HL-60 (cell line): ENCODE data around the gene RPS4Y1.
"Not testable (repeated sequence)": the region's sequence is repeated elsewhere in the genome, so short reads cannot be mapped to it uniquely, and the experiment has no call there.

Experiments used
- DNase-seq, 2 experiments: peaks; one replicate each; pipeline ENCODE4 v3.0.0-alpha.2; 2010 to 2020; ENCODE audit warnings: low read depth in 1 of 2, low spot score in 1 of 2
- H3K27ac ChIP-seq: fragments of 250-450 bp; sonication (Bioruptor Pico); replicated peaks from 2 replicates; pipeline ENCODE4 v1.5.1; 2020; ENCODE audit warnings: mild to moderate bottlenecking, moderate library complexity
- H3K27me3 ChIP-seq: fragments of 250-450 bp; sonication (Bioruptor Pico); 2 replicates; pipeline ENCODE4 v1.5.1; 2021; ENCODE audit warnings: mild to moderate bottlenecking, moderate library complexity; ENCODE audit not compliant: insufficient read depth, poor library complexity, severe bottlenecking
- H3K4me3 ChIP-seq: replicated peaks from 2 replicates; pipeline ENCODE4 v1.5.1; 2011; ENCODE audit warnings: mild to moderate bottlenecking, control low read depth, low read length; ENCODE audit not compliant: insufficient read depth
- GABPA ChIP-seq: IDR thresholded peaks from 2 replicates; pipeline ENCODE4 v1.6.1; 2012; ENCODE audit warnings: low read depth
- POLR2AphosphoS5 ChIP-seq: IDR thresholded peaks from 2 replicates; pipeline ENCODE4 v1.6.1; 2012; ENCODE audit warnings: low read depth
- SPI1 ChIP-seq: IDR thresholded peaks from 2 replicates; pipeline ENCODE4 v1.6.1; 2012; ENCODE audit warnings: low read depth, mild to moderate bottlenecking, borderline replicate concordance
- TF ChIP-seq, protein P1 (sequence below): IDR thresholded peaks from 2 replicates; pipeline ENCODE4 v1.6.1; 2012; ENCODE audit warnings: low read depth; ENCODE audit not compliant: insufficient replicate concordance
- TF ChIP-seq, protein P2 (sequence below): IDR thresholded peaks from one replicate; pipeline ENCODE4 v1.5.1; 2011; ENCODE audit warnings: low read length, control low read depth, inconsistent platforms; ENCODE audit not compliant: insufficient read depth

Gene RPS4Y1

DNA sequence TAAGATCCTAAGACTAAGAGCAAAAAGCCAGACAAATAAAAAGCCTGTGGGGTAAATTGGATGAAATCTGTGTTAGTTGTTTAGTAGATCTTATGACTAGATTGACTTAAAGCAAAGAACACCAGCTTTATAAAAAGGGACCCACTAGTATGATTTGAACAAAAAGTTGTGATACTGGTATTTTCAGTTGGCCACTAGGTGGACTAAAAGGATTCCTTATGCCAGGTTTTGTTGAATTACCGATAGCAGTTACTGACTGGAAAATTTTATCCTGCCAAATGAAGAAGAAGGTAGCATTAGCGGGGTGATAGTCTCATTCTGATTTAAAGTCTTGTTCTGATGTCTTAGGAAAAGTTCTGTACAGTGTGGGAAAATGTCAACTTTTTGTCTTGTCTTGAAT, 41.2 kb upstream of the RPS4Y1 start:
- no peak overlapping the region for H3K4me3 ChIP-seq
- no peak overlapping the region for H3K27ac ChIP-seq
- no peak for DNase-seq
- H3K27me3 ChIP-seq = no peaks in the 10 kb centered on the region
- TF ChIP-seq SPI1 (no peak), GABPA (no peak), POLR2AphosphoS5 (no peak)
- TF ChIP-seq, protein P1, sequence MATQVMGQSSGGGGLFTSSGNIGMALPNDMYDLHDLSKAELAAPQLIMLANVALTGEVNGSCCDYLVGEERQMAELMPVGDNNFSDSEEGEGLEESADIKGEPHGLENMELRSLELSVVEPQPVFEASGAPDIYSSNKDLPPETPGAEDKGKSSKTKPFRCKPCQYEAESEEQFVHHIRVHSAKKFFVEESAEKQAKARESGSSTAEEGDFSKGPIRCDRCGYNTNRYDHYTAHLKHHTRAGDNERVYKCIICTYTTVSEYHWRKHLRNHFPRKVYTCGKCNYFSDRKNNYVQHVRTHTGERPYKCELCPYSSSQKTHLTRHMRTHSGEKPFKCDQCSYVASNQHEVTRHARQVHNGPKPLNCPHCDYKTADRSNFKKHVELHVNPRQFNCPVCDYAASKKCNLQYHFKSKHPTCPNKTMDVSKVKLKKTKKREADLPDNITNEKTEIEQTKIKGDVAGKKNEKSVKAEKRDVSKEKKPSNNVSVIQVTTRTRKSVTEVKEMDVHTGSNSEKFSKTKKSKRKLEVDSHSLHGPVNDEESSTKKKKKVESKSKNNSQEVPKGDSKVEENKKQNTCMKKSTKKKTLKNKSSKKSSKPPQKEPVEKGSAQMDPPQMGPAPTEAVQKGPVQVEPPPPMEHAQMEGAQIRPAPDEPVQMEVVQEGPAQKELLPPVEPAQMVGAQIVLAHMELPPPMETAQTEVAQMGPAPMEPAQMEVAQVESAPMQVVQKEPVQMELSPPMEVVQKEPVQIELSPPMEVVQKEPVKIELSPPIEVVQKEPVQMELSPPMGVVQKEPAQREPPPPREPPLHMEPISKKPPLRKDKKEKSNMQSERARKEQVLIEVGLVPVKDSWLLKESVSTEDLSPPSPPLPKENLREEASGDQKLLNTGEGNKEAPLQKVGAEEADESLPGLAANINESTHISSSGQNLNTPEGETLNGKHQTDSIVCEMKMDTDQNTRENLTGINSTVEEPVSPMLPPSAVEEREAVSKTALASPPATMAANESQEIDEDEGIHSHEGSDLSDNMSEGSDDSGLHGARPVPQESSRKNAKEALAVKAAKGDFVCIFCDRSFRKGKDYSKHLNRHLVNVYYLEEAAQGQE = no peak
- TF ChIP-seq, protein P2, sequence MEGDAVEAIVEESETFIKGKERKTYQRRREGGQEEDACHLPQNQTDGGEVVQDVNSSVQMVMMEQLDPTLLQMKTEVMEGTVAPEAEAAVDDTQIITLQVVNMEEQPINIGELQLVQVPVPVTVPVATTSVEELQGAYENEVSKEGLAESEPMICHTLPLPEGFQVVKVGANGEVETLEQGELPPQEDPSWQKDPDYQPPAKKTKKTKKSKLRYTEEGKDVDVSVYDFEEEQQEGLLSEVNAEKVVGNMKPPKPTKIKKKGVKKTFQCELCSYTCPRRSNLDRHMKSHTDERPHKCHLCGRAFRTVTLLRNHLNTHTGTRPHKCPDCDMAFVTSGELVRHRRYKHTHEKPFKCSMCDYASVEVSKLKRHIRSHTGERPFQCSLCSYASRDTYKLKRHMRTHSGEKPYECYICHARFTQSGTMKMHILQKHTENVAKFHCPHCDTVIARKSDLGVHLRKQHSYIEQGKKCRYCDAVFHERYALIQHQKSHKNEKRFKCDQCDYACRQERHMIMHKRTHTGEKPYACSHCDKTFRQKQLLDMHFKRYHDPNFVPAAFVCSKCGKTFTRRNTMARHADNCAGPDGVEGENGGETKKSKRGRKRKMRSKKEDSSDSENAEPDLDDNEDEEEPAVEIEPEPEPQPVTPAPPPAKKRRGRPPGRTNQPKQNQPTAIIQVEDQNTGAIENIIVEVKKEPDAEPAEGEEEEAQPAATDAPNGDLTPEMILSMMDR = no peak

DNA sequence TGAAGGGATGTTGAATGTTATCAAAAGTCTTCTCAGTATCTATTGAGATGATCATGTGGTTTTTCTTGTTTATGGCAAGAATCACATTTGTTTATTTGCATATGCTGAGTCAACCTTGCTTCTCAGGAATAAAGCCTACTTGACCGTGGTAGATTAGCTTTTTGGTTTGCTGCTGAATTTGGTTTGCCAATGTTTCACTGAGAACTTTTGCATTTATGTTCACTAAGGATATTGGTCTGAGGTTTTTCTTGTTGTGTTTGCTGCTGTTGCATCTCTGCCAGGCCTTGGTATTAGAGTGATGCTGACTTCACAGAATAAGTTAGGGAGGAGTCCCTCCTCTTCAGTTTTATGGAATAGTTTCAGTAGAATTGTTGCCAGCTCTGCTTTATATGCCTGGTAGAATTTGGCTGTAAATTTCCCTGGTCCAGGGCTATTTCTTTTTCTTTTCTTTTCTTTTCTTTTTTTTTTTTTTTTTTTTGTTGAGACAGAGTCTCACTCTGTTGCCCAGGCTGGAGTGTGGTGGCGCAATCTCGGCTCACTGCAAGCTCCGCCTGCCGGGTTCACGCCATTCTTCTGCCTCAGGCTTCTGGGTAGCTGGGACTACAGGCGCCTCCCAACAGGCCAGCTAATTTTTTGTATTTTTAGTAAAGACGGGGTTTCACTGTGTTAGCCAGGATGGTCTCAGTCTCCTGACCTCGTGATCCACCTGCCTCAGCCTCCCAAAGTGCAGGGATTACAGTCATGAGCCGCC, 24.1 kb upstream of the RPS4Y1 start:
- not testable (repeated sequence) for H3K27me3 ChIP-seq, DNase-seq, H3K27ac ChIP-seq, H3K4me3 ChIP-seq

DNA sequence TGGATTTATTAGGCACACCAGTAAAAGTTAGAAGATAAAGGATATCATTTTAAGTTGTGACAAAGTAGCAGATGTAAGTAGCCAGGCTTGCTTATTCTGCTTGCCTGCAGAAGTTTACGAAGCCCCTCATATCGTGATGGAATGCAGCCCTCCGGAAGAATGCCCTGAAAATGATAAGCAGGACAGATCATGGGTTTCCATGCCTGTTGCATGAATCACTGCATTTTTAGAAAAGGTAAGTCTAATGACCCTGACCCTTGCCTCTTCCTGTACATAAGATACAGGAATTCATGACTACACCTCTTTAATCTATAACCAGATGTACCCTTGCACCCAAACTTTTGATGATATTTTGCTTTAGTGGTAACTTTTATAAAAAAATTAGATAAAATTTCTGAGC, 16.9 kb upstream of the RPS4Y1 start:
- no peak for TF ChIP-seq GABPA
- TF ChIP-seq POLR2AphosphoS5 = no peak
- TF ChIP-seq, protein P1 = no peak
- TF ChIP-seq, protein P2 = no peak
- no peak for TF ChIP-seq SPI1
- Histone ChIP-seq H3K27ac (no peak overlapping the region), H3K4me3 (no peak overlapping the region), H3K27me3 (no peaks in the 10 kb centered on the region)
- no peak for DNase-seq

DNA sequence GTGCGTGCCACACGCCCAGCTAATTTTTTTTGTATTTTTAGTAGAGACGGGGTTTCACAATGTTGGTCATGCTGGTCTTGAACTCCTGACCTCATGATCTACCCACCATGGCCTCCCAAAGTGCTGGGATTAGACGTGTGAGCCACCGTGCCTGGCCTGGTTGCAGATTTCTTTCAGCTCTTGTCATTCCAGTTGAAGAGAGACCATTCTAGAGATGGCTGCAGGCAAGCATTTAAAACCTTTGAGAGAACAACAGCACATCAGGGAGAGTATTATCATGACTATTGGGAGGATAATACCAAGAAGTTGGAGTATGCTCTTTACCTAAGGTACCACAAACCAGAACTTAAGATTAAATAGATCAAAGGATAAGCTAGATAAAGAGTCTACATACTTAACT, 12.9 kb upstream of the RPS4Y1 start:
- TF ChIP-seq, protein P1 = no peak
- TF ChIP-seq, protein P2 = no peak
- TF ChIP-seq GABPA (no peak), SPI1 (no peak), POLR2AphosphoS5 (no peak)
- DNase-seq = no peak
- Histone ChIP-seq H3K4me3 (no peak overlapping the region), H3K27ac (no peak overlapping the region), H3K27me3 (no peaks in the 10 kb centered on the region)
